H9 (cell line): ENCODE measurements around the gene PHKA1. TPM values are rescaled to one million over a fixed set of nuclear protein-coding genes. Genes with fewer than 3 reads are reported as not detected.

Experiments
- DNase-seq: peaks from one replicate; pipeline ENCODE4 v3.0.0-alpha.2; 2017
- H2AFZ ChIP-seq: one replicate; pipeline ENCODE4 v1.6.1; 2013; ENCODE audit warnings: mild to moderate bottlenecking, low read length, control low read depth, moderate library complexity
- H2AK5ac ChIP-seq: 2 replicates; pipeline ENCODE4 v1.6.1; 2013; ENCODE audit warnings: low read length, control low read depth, mixed read lengths; ENCODE audit not compliant: insufficient read length
- H2BK120ac ChIP-seq: one replicate; pipeline ENCODE4 v1.6.1; 2013; ENCODE audit warnings: low read depth, mild to moderate bottlenecking, low read length, control low read depth, inconsistent platforms; ENCODE audit not compliant: poor library complexity, severe bottlenecking
- H2BK12ac ChIP-seq: 2 replicates; pipeline ENCODE4 v1.6.1; 2013; ENCODE audit warnings: low read length, control low read depth, mixed read lengths, low read depth; ENCODE audit not compliant: insufficient read length
- H2BK15ac ChIP-seq: 2 replicates; pipeline ENCODE4 v1.6.1; 2013; ENCODE audit warnings: low read depth, low read length, control low read depth
- H2BK20ac ChIP-seq: one replicate; pipeline ENCODE4 v1.6.1; 2013; ENCODE audit warnings: low read depth, mild to moderate bottlenecking, low read length, control low read depth, inconsistent platforms; ENCODE audit not compliant: poor library complexity, severe bottlenecking
- H2BK5ac ChIP-seq: 2 replicates; pipeline ENCODE4 v1.6.1; 2013; ENCODE audit warnings: low read length, control low read depth, mixed read lengths; ENCODE audit not compliant: insufficient read length
- H3K14ac ChIP-seq: 2 replicates; pipeline ENCODE4 v1.6.1; 2013; ENCODE audit warnings: low read length, control low read depth; ENCODE audit not compliant: insufficient read depth
- H3K18ac ChIP-seq: 2 replicates; pipeline ENCODE4 v1.6.1; 2013; ENCODE audit warnings: low read depth, mild to moderate bottlenecking, mixed read lengths, low read length, control low read depth; ENCODE audit not compliant: insufficient read length
- H3K23ac ChIP-seq: 2 replicates; pipeline ENCODE4 v1.6.1; 2013; ENCODE audit warnings: low read length, control low read depth, mixed read lengths, low read depth; ENCODE audit not compliant: insufficient read length
- H3K23me2 ChIP-seq: 2 replicates; pipeline ENCODE4 v1.6.1; 2013; ENCODE audit warnings: low read depth, mild to moderate bottlenecking, mixed read lengths, low read length, control low read depth; ENCODE audit not compliant: insufficient read length, poor library complexity, severe bottlenecking
- H3K27ac ChIP-seq: 2 replicates; pipeline ENCODE4 v1.5.1; 2013; ENCODE audit warnings: low read length, control low read depth, mixed read lengths, low read depth; ENCODE audit not compliant: insufficient read length
- H3K27me3 ChIP-seq: 2 replicates; pipeline ENCODE4 v1.6.1; 2013; ENCODE audit warnings: low read length, control low read depth, inconsistent platforms; ENCODE audit not compliant: insufficient read depth
- H3K4ac ChIP-seq: 2 replicates; pipeline ENCODE4 v1.6.1; 2013; ENCODE audit warnings: low read depth, mild to moderate bottlenecking, control low read depth, inconsistent platforms, low read length, moderate library complexity
- H3K4me1 ChIP-seq: 2 replicates; pipeline ENCODE4 v1.6.1; 2013; ENCODE audit warnings: low read length, control low read depth, inconsistent platforms; ENCODE audit not compliant: insufficient read depth
- H3K4me2 ChIP-seq: 2 replicates; pipeline ENCODE4 v1.6.1; 2013; ENCODE audit warnings: low read length, control low read depth, mixed read lengths; ENCODE audit not compliant: insufficient read length, insufficient read depth
- H3K56ac ChIP-seq: 2 replicates; pipeline ENCODE4 v1.6.1; 2013; ENCODE audit warnings: low read depth, mild to moderate bottlenecking, mixed read lengths, low read length, control low read depth; ENCODE audit not compliant: insufficient read length
- H3K79me1 ChIP-seq: 2 replicates; pipeline ENCODE4 v1.6.1; 2013; ENCODE audit warnings: low read depth, mild to moderate bottlenecking, moderate library complexity, low read length, control low read depth, inconsistent platforms; ENCODE audit not compliant: insufficient read depth, poor library complexity, severe bottlenecking
- H3K79me2 ChIP-seq: 2 replicates; pipeline ENCODE4 v1.6.1; 2013; ENCODE audit warnings: low read length, control low read depth, inconsistent platforms; ENCODE audit not compliant: insufficient read depth
- H3K9ac ChIP-seq: 2 replicates; pipeline ENCODE4 v1.6.1; 2013; ENCODE audit warnings: low read length, control low read depth, mixed read lengths; ENCODE audit not compliant: insufficient read length; ENCODE audit errors: extremely low read depth
- H3K9me3 ChIP-seq: one replicate; pipeline ENCODE4 v1.6.1; 2013; ENCODE audit warnings: low read depth, low read length, inconsistent platforms; ENCODE audit not compliant: control insufficient read depth
- H3T11ph ChIP-seq: one replicate; pipeline ENCODE4 v1.6.1; 2013; ENCODE audit warnings: mild to moderate bottlenecking, low read length, control low read depth, inconsistent platforms
- H4K20me1 ChIP-seq: one replicate; pipeline ENCODE4 v1.6.1; 2013; ENCODE audit not compliant: control insufficient read depth, insufficient read length, insufficient read depth
- H4K5ac ChIP-seq: 2 replicates; pipeline ENCODE4 v1.6.1; 2013; ENCODE audit warnings: low read depth, mild to moderate bottlenecking, mixed read lengths, low read length, control low read depth; ENCODE audit not compliant: insufficient read length
- H4K8ac ChIP-seq: replicated peaks from 2 replicates; pipeline ENCODE4 v1.6.1; 2013; ENCODE audit warnings: low read length, control low read depth, mixed read lengths, low read depth; ENCODE audit not compliant: insufficient read length
- H4K91ac ChIP-seq: 2 replicates; pipeline ENCODE4 v1.6.1; 2013; ENCODE audit warnings: low read depth, mild to moderate bottlenecking, moderate library complexity, mixed read lengths, low read length, control low read depth; ENCODE audit not compliant: insufficient read length
- H3K27ac Mint-ChIP-seq, 3 experiments: 2 replicates in 2 of 3; 3 replicates in 1 of 3; pipeline ENCODE4 v1.8.0; 2020 to 2021; ENCODE audit warnings: mixed read lengths in 3 of 3, mild to moderate bottlenecking in 1 of 3, moderate library complexity in 1 of 3
- H3K27me3 Mint-ChIP-seq: 2 replicates; pipeline ENCODE4 v1.8.0; 2021; ENCODE audit warnings: low read depth, mild to moderate bottlenecking, moderate library complexity, mixed read lengths
- H3K36me3 Mint-ChIP-seq, 3 experiments: 2 replicates in 2 of 3; 3 replicates in 1 of 3; pipeline ENCODE4 v1.8.0; 2020 to 2021; ENCODE audit warnings: low read depth in 3 of 3, mixed read lengths in 3 of 3; ENCODE audit not compliant: insufficient read depth in 1 of 3
- H3K4me1 Mint-ChIP-seq, 2 experiments: 2 replicates each; pipeline ENCODE4 v1.8.0; 2020; ENCODE audit warnings: mixed read lengths in 2 of 2
- H3K4me3 Mint-ChIP-seq, 2 experiments: 2 replicates in 1 of 2; 3 replicates in 1 of 2; pipeline ENCODE4 v1.8.0; 2020 to 2021; ENCODE audit warnings: mild to moderate bottlenecking in 2 of 2, mixed read lengths in 2 of 2, moderate library complexity in 1 of 2
- H3K9me3 Mint-ChIP-seq, 2 experiments: 2 replicates in 1 of 2; 3 replicates in 1 of 2; pipeline ENCODE4 v1.8.0; 2020; ENCODE audit warnings: mild to moderate bottlenecking in 2 of 2, mixed read lengths in 2 of 2, moderate library complexity in 1 of 2
- CTCF ChIP-seq: fragments of 200-600 bp; sonication (generic); conservative IDR thresholded peaks from 3 replicates; pipeline ENCODE4 v1.8.0; 2021; ENCODE audit warnings: antibody characterized with exemption, mild to moderate bottlenecking
- WGBS: extraction: QIAGEN DNeasy Blood & Tissue Kit; methylation state at CpG from one replicate; pipeline ENCODE4 v1.1.7; 2013; ENCODE audit warnings: missing lambda C conversion rate, low lambda C conversion rate, mixed read lengths; ENCODE audit not compliant: insufficient read length; ENCODE audit errors: extremely low coverage; 5-methylcytosine and 5-hydroxymethylcytosine counted together
- total RNA-seq: library from RNA; stranded (reverse); gene quantifications from 2 replicates; pipeline ENCODE4 v1.2.1, GENCODE V29; 2021

The PHKA1 gene
- total RNA-seq, 1 experiment from 2014 or later = 6.6 TPM

GRCh38 chrX:72685810-72686456, 28.2 kb downstream of the PHKA1 start:
- no peaks in the 10 kb centered on the region for H3K79me2 ChIP-seq
- H2AK5ac ChIP-seq = no peak overlapping the region
- H2BK20ac ChIP-seq = no peak overlapping the region
- no peaks in the 10 kb centered on the region for H3K23me2 ChIP-seq
- TF ChIP-seq CTCF = no peak
- H2BK12ac ChIP-seq = no peak overlapping the region
- no peak overlapping the region for H3K9ac ChIP-seq
- H3K4me1 Mint-ChIP-seq = peaks cover 0 to 3% of the 10 kb centered on the region in 2 experiments; a peak in 1 of 4 replicates
- H3K27me3 Mint-ChIP-seq = no peaks in the 10 kb centered on the region
- no peak overlapping the region for H2AFZ ChIP-seq
- no peak overlapping the region for H2BK15ac ChIP-seq
- H3K79me1 ChIP-seq = no peaks in the 10 kb centered on the region
- no peak overlapping the region for H3K23ac ChIP-seq
- peaks cover 36 to 47% of the 10 kb centered on the region in 2 experiments for H3K9me3 Mint-ChIP-seq
- H3T11ph ChIP-seq = no peak overlapping the region
- H3K4ac ChIP-seq = no peak overlapping the region
- peaks cover 7 to 11% (median 9%) of the 10 kb centered on the region in 3 experiments for H3K36me3 Mint-ChIP-seq
- H3K9me3 ChIP-seq = peaks cover 5% of the 10 kb centered on the region
- no peak overlapping the region for H3K56ac ChIP-seq
- no peaks in the 10 kb centered on the region for H3K27me3 ChIP-seq
- no peak overlapping the region for H2BK120ac ChIP-seq
- no peak overlapping the region for H2BK5ac ChIP-seq
- no peak overlapping the region for H3K27ac Mint-ChIP-seq
- H3K27ac ChIP-seq = no peak overlapping the region
- no peaks in the 10 kb centered on the region for H4K20me1 ChIP-seq
- H3K4me2 ChIP-seq = no peak overlapping the region
- H3K18ac ChIP-seq = no peak overlapping the region
- H4K8ac ChIP-seq = no peak overlapping the region
- no peak overlapping the region for H3K4me3 Mint-ChIP-seq
- no CpG with 5 or more reads among the region's 4 CpGs for WGBS
- H4K5ac ChIP-seq = no peak overlapping the region
- H3K14ac ChIP-seq = no peak overlapping the region
- no peak overlapping the region for H4K91ac ChIP-seq
- H3K4me1 ChIP-seq = no peaks in the 10 kb centered on the region
- DNase-seq = no peak
